ENCODE data around the gene PRKAR2A. TPM values are rescaled to one million over a fixed set of nuclear protein-coding genes. Genes with fewer than 3 reads are reported as not detected.

Gene PRKAR2A
- 10 to 100 TPM; 62.2 to 97.1 (median 80.2) TPM for total RNA-seq

DNA sequence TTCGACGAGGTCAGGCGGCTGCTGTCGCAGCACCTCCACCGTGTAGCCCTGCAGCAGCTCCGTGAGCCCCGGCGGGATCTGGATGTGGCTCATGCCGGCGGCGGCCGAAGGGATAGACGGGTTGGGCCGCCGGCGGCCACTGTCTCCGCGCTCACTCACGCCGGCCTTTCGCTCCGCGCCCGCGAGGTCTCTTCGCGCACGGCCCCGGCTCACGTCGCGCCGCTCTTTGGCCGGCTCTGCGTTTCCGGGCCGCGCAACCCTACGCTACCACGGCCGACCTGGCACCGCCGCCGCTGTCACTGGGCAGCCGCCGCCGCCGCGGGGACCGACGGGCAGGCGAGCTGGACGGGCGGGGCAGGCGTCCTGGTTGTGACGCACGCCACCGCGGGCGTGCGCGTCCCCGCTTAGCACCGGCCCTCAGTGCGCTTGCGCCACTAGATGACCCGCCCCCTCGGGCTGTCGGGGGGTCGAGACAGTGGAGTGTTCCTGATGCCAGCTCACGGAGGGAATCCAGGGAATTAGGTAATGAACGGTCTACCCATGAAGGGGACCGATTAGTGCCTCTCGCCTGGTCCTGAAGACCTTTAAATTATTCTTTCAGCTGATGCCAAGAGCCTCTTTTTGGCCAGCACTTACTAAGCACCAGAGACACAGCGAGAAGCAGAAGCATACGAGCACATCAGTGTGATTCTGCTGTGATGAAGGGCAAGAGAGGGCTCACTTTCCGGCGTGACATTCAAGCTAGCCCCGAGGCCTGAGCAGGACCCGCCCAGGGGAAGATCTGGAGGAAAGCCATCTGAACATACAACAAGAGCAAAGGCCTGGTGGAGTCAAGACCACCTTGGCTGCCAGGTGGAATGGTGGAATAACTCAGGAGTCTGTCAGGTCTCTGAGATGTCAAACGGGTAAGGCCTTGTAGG lies at the start of gene PRKAR2A:
Gene PRKAR2A (minus strand): TSS at position 371 of the 920 bp plus-strand sequence. CDS start 278 bp downstream, at position 93.
- H3K27me3 ChIP-seq: no peaks in the 10 kb centered on the region
- TF ChIP-seq, protein P1, sequence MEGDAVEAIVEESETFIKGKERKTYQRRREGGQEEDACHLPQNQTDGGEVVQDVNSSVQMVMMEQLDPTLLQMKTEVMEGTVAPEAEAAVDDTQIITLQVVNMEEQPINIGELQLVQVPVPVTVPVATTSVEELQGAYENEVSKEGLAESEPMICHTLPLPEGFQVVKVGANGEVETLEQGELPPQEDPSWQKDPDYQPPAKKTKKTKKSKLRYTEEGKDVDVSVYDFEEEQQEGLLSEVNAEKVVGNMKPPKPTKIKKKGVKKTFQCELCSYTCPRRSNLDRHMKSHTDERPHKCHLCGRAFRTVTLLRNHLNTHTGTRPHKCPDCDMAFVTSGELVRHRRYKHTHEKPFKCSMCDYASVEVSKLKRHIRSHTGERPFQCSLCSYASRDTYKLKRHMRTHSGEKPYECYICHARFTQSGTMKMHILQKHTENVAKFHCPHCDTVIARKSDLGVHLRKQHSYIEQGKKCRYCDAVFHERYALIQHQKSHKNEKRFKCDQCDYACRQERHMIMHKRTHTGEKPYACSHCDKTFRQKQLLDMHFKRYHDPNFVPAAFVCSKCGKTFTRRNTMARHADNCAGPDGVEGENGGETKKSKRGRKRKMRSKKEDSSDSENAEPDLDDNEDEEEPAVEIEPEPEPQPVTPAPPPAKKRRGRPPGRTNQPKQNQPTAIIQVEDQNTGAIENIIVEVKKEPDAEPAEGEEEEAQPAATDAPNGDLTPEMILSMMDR (IDR thresholded peaks at IDR 0.05 in 4 of 5, conservative IDR thresholded peaks at IDR 0.05 in 1 of 5): no peak
- TF ChIP-seq POLR2A (IDR thresholded peaks at IDR 0.05): peak; percentile 90 to 96
- peaks cover 20 to 37% of the 10 kb centered on the region in 2 donors for H3K4me1 ChIP-seq
- in situ Hi-C loops (cut with MboI; ENCODE audit: low sequenced_read_pairs in 4 of 4): no loop called here
- H3K9me3 ChIP-seq: no peaks in the 10 kb centered on the region
- ATAC-seq (peak; percentile 86 to 88), DNase-seq (peak; percentile 77 to 90)
- H3K4me3 ChIP-seq: peak within 1 kb of the TSS; percentile 69 to 94 (median 80)
- H3K27ac ChIP-seq: peak within 1 kb of the TSS; percentile 91 to 99 (median 95)
- intact Hi-C loops (cut with DNase I; ENCODE audit: low total_unique reads): loop anchor here (1.0 to 10.0 kb wide), 4 partner anchors 51 to 937 kb away; partner anchors contain the start of genes ARIH2, IP6K1 and SLC25A20
- H3K36me3 ChIP-seq: no peaks in the 10 kb centered on the region

DNA sequence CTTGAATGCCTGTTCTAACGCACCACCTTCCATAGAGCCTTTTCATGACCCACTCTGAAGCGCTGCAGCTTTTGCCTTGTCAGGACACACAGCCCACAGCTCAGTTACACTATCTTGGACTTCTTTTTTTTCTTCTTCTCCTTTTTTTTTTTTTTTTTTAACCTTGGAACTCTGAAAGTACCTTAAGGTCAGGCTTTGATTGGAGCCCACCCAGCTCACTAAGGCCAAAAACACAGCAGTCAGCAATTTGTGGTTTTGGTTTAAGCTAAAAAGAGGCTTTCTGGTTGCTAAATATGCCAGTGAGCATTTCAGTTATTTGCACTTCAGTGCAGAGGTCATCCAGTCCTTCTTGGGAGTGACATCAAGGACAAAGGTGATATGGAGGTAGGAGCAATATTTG lies 49.3 kb upstream of the PRKAR2A start:
- peaks cover 0 to 5% of the 10 kb centered on the region in 2 donors for H3K36me3 ChIP-seq
- no peak for ATAC-seq
- no peaks in the 10 kb centered on the region for H3K27me3 ChIP-seq
- intact Hi-C loops (cut with DNase I; ENCODE audit: low total_unique reads): no loop called here
- no peak for TF ChIP-seq POLR2A (IDR thresholded peaks at IDR 0.05)
- TF ChIP-seq, protein P1 (IDR thresholded peaks at IDR 0.05 in 4 of 5, conservative IDR thresholded peaks at IDR 0.05 in 1 of 5): no peak
- no peak for DNase-seq
- H3K9me3 ChIP-seq: no peaks in the 10 kb centered on the region
- H3K4me1 ChIP-seq: peaks cover 13 to 21% of the 10 kb centered on the region in 2 donors
- in situ Hi-C loops (cut with MboI; ENCODE audit: low sequenced_read_pairs in 4 of 4): no loop called here
- peak overlapping the region in 1 of 4 donors; percentile 92 for H3K4me3 ChIP-seq
- H3K27ac ChIP-seq: peak overlapping the region; percentile 50 to 92 (median 84)

DNA sequence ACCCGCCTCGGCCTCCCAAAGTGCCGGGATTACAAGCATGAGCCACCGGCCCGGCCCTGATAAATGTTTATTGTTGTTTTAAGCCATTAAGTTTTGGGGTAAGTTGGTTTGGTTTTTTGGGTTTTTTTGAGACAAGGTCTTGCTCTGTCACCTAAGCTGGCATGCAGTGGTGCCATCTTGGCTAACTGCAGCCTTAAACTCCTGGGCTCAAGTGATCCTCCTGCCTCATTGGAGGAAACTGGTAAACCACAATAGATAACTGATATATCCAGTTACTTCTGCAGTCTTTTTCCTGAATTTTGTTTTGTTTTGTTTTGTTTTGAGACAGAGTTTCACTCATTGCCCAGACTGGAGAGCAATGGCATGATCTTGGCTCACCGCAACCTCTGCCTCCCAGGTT lies 46.8 kb upstream of the PRKAR2A start:
- no peak for TF ChIP-seq POLR2A (IDR thresholded peaks at IDR 0.05)

DNA sequence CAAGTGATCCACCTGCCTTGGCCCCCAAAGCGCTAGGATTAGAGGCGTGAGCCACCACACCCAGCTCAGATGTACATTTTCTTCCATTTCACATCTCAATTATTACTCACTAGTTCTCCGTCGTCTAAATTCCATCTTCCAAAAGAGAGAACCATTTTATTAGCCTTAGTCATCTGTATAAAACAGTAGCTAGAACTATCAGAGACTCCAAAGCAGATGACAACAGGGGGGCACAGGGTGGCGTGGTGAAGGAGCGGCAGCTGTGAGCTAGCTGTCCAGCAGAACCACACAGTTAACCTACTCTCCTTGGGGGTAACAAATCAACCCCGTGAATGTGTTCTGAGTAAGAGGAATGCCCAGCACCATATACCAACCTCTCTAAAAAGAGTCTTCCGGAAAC lies 43.9 kb upstream of the PRKAR2A start:
- H3K9me3 ChIP-seq: no peaks in the 10 kb centered on the region
- TF ChIP-seq, protein P1 (IDR thresholded peaks at IDR 0.05 in 4 of 5, conservative IDR thresholded peaks at IDR 0.05 in 1 of 5): no peak
- no peak for TF ChIP-seq POLR2A (IDR thresholded peaks at IDR 0.05)
- DNase-seq: no peak
- H3K27me3 ChIP-seq: no peaks in the 10 kb centered on the region
- no peak for ATAC-seq
- H3K27ac ChIP-seq: no peak overlapping the region
- peaks cover 0 to 2% of the 10 kb centered on the region in 2 donors for H3K4me1 ChIP-seq
- no peak overlapping the region for H3K4me3 ChIP-seq
- in situ Hi-C loops (cut with MboI; ENCODE audit: low sequenced_read_pairs in 4 of 4): no loop called here
- intact Hi-C loops (cut with DNase I; ENCODE audit: low total_unique reads): no loop called here
- peaks cover 0 to 16% of the 10 kb centered on the region in 2 donors for H3K36me3 ChIP-seq

More for the DNA sequence above, 46.8 kb upstream of the PRKAR2A start:
- H3K4me1 ChIP-seq: peaks cover 13 to 21% of the 10 kb centered on the region in 2 donors
- no peak for DNase-seq
- no peaks in the 10 kb centered on the region for H3K27me3 ChIP-seq
- peaks cover 0 to 16% of the 10 kb centered on the region in 2 donors for H3K36me3 ChIP-seq
- in situ Hi-C loops (cut with MboI; ENCODE audit: low sequenced_read_pairs in 4 of 4) (no loop called here), intact Hi-C loops (cut with DNase I; ENCODE audit: low total_unique reads) (no loop called here)
- no peak overlapping the region for H3K4me3 ChIP-seq
- no peaks in the 10 kb centered on the region for H3K9me3 ChIP-seq
- no peak overlapping the region for H3K27ac ChIP-seq
- no peak for ATAC-seq

DNA sequence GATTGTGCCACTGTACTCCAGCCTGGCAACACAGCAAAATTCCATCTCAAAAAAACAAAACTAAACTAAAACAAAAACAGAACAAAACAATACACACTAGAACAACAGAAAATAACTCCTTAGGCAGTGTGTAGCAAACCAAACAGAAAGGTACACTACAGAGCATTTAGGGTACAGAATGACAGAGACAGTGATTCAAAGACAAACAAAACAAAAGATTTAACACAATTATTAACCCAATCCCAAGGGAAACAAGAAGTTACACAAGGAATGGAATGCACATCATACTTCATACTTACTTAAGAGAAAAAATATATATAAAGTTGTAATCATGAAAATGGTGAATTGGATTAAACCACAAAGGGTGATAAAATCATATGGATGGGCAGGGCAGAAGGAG lies 38.1 kb upstream of the PRKAR2A start:
- no peaks in the 10 kb centered on the region for H3K27me3 ChIP-seq
- in situ Hi-C loops (cut with MboI; ENCODE audit: low sequenced_read_pairs in 4 of 4) (no loop called here), intact Hi-C loops (cut with DNase I; ENCODE audit: low total_unique reads) (no loop called here)
- TF ChIP-seq, protein P1 (IDR thresholded peaks at IDR 0.05 in 4 of 5, conservative IDR thresholded peaks at IDR 0.05 in 1 of 5): no peak
- no peak for TF ChIP-seq POLR2A (IDR thresholded peaks at IDR 0.05)
- ATAC-seq: no peak
- H3K9me3 ChIP-seq: no peaks in the 10 kb centered on the region
- peaks cover 0 to 23% of the 10 kb centered on the region in 2 donors for H3K36me3 ChIP-seq
- no peak overlapping the region for H3K4me3 ChIP-seq
- no peak overlapping the region for H3K27ac ChIP-seq
- H3K4me1 ChIP-seq: peaks cover 17% of the 10 kb centered on the region in 2 donors
- no peak for DNase-seq

All from gastrocnemius medialis (tissue), 4 donors.